Sigmoid colon (tissue), 7 donors: Measurements from ENCODE around the gene PDE4D. TPM values are rescaled to one million over a fixed set of nuclear protein-coding genes. Genes with fewer than 3 reads are reported as not detected.

ENCODE experiments used
- DNase-seq: peaks from one replicate; pipeline ENCODE4 v3.0.0-alpha.2; 2019
- H3K27ac ChIP-seq, 4 donors: fragments of 200-600 bp; sonication (generic); one replicate each; pipeline ENCODE4 v1.5.1; 2016 to 2019; ENCODE audit warnings: mild to moderate bottlenecking in 1 of 4
- H3K27me3 ChIP-seq, 3 donors: fragments of 200-600 bp; sonication (generic); one replicate each; pipeline ENCODE4 v1.5.1; 2019; ENCODE audit warnings: mild to moderate bottlenecking in 1 of 3
- H3K36me3 ChIP-seq, 4 donors: fragments of 200-600 bp; sonication (generic); one replicate each; pipeline ENCODE4 v1.5.1; 2016 to 2019
- H3K4me1 ChIP-seq, 4 donors: fragments of 200-600 bp; sonication (generic); one replicate each; pipeline ENCODE4 v1.5.1; 2017 to 2019
- H3K4me3 ChIP-seq, 4 donors: fragments of 200-600 bp; sonication (generic); one replicate each; pipeline ENCODE4 v1.5.1; 2017 to 2019; ENCODE audit warnings: mild to moderate bottlenecking in 2 of 4, moderate library complexity in 1 of 4
- H3K9me3 ChIP-seq, 4 donors: fragments of 200-600 bp in 3 of 4; sonication (generic) in 3 of 4; one replicate each; pipeline versions ENCODE4 v1.5.1 to v1.6.1; 2013 to 2019
- CTCF ChIP-seq, 4 experiments: fragments of 450-650 bp in 3 of 4; fragments of 200-600 bp in 1 of 4; IDR thresholded peaks; one replicate each; pipeline ENCODE4 v1.5.1; 2016 to 2019; ENCODE audit warnings: antibody characterized with exemption in 4 of 4, mild to moderate bottlenecking in 3 of 4, moderate library complexity in 2 of 4
- EP300 ChIP-seq, 4 donors: sonication (generic); formaldehyde crosslinking; IDR thresholded peaks; one replicate each; pipeline ENCODE4 v1.6.1; 2017; ENCODE audit warnings: antibody characterized with exemption in 4 of 4
- POLR2A ChIP-seq, 2 donors: fragments of 450-650 bp; IDR thresholded peaks; one replicate each; pipeline ENCODE4 v1.6.1; 2016; ENCODE audit warnings: antibody characterized with exemption in 2 of 2, mild to moderate bottlenecking in 2 of 2, moderate library complexity in 2 of 2
- POLR2AphosphoS5 ChIP-seq, 4 donors: sonication (generic); formaldehyde crosslinking; IDR thresholded peaks; one replicate each; pipeline ENCODE4 v1.6.1; 2017; ENCODE audit warnings: antibody characterized with exemption in 4 of 4
- WGBS, 2 donors: extraction: QIAGEN DNeasy Blood & Tissue Kit; methylation state at CpG; one replicate each; pipeline ENCODE4 v1.1.7; 2013; 5-methylcytosine and 5-hydroxymethylcytosine counted together
- intact Hi-C: fragments of 100-400 bp; cut with DNase I; formaldehyde crosslinking; loops from one replicate; pipeline ENCODE4 v1.15.1; 2023
- polyA plus RNA-seq, 3 donors: library from polyadenylated mRNA; stranded (reverse); fragments of 200-250 nt; gene quantifications; one replicate each; pipeline ENCODE4 v1.2.3, GENCODE V29; 2013
- total RNA-seq, 4 donors: library from RNA; depleted of rRNA; stranded (reverse); fragments of >200 nt; gene quantifications; one replicate each; pipeline ENCODE4 v1.1.0, GENCODE V29; 2016
- donor health status: healthy with polysubstance abuse.
- donor health status: Bipolar disorder and iron deficiency.
- donor health status: healthy.

PDE4D gene
- total and polyA plus RNA-seq, 7 donors = 6.0 to 289 (median 169) TPM

DNA sequence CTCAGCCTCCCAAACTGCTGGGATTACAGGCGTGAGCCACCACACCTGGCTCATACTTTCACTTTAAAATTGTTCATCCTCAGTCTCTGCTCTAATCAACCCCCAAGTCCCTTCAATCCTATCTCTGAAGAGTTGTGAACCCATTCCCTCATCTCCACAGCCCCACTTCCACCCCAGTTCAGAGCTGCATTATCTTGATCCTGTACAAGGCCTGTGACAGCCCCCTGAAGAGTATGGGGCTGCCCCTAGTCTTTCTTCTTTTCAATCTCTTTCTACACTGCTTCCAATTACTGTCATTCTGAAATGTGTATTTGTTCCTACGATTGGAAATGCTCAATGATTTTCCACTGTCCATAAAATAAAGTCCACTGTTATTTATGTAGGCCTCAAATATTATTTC, 722.4 kb downstream of the PDE4D start:
- no peaks in the 10 kb centered on the region for H3K27me3 ChIP-seq
- H3K4me1 ChIP-seq = peaks cover 0 to 37% (median 33%) of the 10 kb centered on the region in 4 donors
- no peak for TF ChIP-seq POLR2AphosphoS5 (IDR thresholded peaks at IDR 0.05)
- no peak for TF ChIP-seq POLR2A (IDR thresholded peaks at IDR 0.05)
- TF ChIP-seq CTCF (IDR thresholded peaks at IDR 0.05) = no peak
- no peak for TF ChIP-seq EP300 (IDR thresholded peaks at IDR 0.05)
- no peaks in the 10 kb centered on the region for H3K9me3 ChIP-seq
- WGBS, 2 donors = 70 to 98% methylated on average over 2 of the region's 2 CpGs
- no peak overlapping the region for H3K27ac ChIP-seq
- no peak overlapping the region for H3K4me3 ChIP-seq
- DNase-seq = no peak
- intact Hi-C loops = no loop called here
- H3K36me3 ChIP-seq = no peaks in the 10 kb centered on the region

DNA sequence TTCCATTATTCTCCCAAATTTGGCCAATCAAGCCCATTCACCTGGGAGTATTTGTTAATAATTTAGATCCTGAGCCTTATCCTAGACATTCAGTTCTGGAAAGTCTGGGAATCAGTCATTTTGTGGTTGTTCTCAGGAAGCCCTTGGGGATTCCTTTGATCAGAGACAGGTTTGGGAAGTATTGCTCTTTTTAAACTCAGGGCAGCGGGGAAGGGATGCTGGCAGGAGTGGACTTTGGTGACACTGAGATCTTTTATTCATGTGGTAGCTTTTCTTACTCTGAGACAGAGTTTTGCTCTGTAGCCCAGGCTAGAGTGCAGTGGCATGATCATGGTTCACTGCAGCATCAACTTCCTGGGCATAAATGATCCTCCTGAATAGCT, 723.8 kb downstream of the PDE4D start:
- H3K27me3 ChIP-seq = no peaks in the 10 kb centered on the region
- H3K36me3 ChIP-seq = no peaks in the 10 kb centered on the region
- H3K4me1 ChIP-seq = peaks cover 0 to 37% (median 32%) of the 10 kb centered on the region in 4 donors
- no peak for DNase-seq
- no peak overlapping the region for H3K4me3 ChIP-seq
- intact Hi-C loops = loop anchor here (5.0 kb wide), 1 partner anchor 132 kb away; no protein-coding TSS in a partner anchor
- TF ChIP-seq POLR2AphosphoS5 (IDR thresholded peaks at IDR 0.05) = no peak
- no peak for TF ChIP-seq CTCF (IDR thresholded peaks at IDR 0.05)
- TF ChIP-seq POLR2A (IDR thresholded peaks at IDR 0.05) = no peak
- TF ChIP-seq EP300 (IDR thresholded peaks at IDR 0.05) = no peak
- H3K9me3 ChIP-seq = no peaks in the 10 kb centered on the region
- H3K27ac ChIP-seq = peak overlapping the region in 2 of 4 donors; percentile 0 to 2
- WGBS, 2 donors = 95 to 100% methylated on average over 1 of the region's 1 CpG

GRCh38 chr5:59169081-59169767, 724.3 kb downstream of the PDE4D start:
- no peaks in the 10 kb centered on the region for H3K9me3 ChIP-seq
- no peak for DNase-seq
- intact Hi-C loops = loop anchor here (5.0 kb wide), 1 partner anchor 132 kb away; no protein-coding TSS in a partner anchor
- TF ChIP-seq EP300 (IDR thresholded peaks at IDR 0.05) (no peak), POLR2A (IDR thresholded peaks at IDR 0.05) (no peak), CTCF (IDR thresholded peaks at IDR 0.05) (no peak)
- H3K36me3 ChIP-seq = no peaks in the 10 kb centered on the region
- peak overlapping the region in 2 of 4 donors; percentile 0 to 2 for H3K27ac ChIP-seq
- WGBS, 2 donors = 87 to 91% methylated on average over 7 of the region's 7 CpGs
- peaks cover 0 to 39% (median 29%) of the 10 kb centered on the region in 4 donors for H3K4me1 ChIP-seq
- no peaks in the 10 kb centered on the region for H3K27me3 ChIP-seq
- H3K4me3 ChIP-seq = no peak overlapping the region

DNA sequence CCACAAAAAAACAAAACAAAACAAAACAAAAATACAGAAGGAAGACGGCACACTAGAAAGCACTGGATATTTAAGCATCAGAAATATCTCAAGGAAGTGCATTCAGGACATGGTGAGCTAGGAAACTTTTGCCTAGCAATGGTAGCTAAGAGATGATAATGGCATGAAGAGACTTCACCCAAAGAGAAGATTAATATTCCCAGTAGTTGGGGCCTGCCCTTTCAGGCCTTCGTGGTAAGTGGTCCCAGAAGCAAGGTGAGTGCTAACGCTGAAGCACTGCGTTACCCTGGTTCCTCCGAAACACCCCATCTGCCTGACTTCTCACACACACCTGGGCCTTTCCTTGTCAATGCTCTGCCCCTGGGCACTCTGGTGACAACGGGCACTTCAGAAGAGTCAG, 725.5 kb downstream of the PDE4D start:
- Histone ChIP-seq H3K4me3 (no peak overlapping the region), H3K27me3 (no peaks in the 10 kb centered on the region), H3K9me3 (no peaks in the 10 kb centered on the region), H3K27ac (no peak overlapping the region), H3K36me3 (no peaks in the 10 kb centered on the region), H3K4me1 (peaks cover 0 to 33% (median 26%) of the 10 kb centered on the region in 4 donors)
- no peak for DNase-seq
- intact Hi-C loops = loop anchor here (5.0 kb wide), 1 partner anchor 131 kb away; no protein-coding TSS in a partner anchor
- TF ChIP-seq POLR2AphosphoS5 (IDR thresholded peaks at IDR 0.05) (no peak), POLR2A (IDR thresholded peaks at IDR 0.05) (no peak), CTCF (IDR thresholded peaks at IDR 0.05) (no peak), EP300 (IDR thresholded peaks at IDR 0.05) (no peak)
- WGBS, 2 donors = 92 to 95% methylated on average over 6 of the region's 6 CpGs
